CD14-positive monocyte (primary cell): ENCODE data around the gene EBNA1BP2. TPM values are rescaled to one million over a fixed set of nuclear protein-coding genes. Genes with fewer than 3 reads are reported as not detected.
A peak's percentile ranks its signal among the peaks of the same experiment; 100 is the strongest.

ENCODE experiments used
- DNase-seq, 3 donors: peaks; one replicate each; pipeline ENCODE4 v3.0.0-alpha.2; 2011 to 2022
- H2AFZ ChIP-seq: 2 replicates; pipeline ENCODE4 v1.6.0; 2012; ENCODE audit warnings: mild to moderate bottlenecking, low read depth, low read length, inconsistent platforms; ENCODE audit not compliant: insufficient read depth, poor library complexity, severe bottlenecking
- H3K27ac ChIP-seq, 2 donors: 1 replicate in 1 of 2; 2 replicates in 1 of 2; pipeline ENCODE4 v1.5.1; 2012 to 2013; ENCODE audit warnings: low read length in 2 of 2, control low read depth in 1 of 2, inconsistent platforms in 1 of 2, low read depth in 1 of 2, mild to moderate bottlenecking in 1 of 2
- H3K27me3 ChIP-seq, 2 donors: one replicate each; pipeline versions ENCODE4 v1.6.0 to v1.6.1; 2011 to 2013; ENCODE audit warnings: low read length in 2 of 2; ENCODE audit not compliant: control insufficient read depth in 2 of 2, insufficient read depth in 2 of 2
- H3K36me3 ChIP-seq, 2 donors: replicated peaks in 1 of 2; 1 replicate in 1 of 2; 2 replicates in 1 of 2; pipeline versions ENCODE4 v1.5.1 to v1.6.1; 2012 to 2013; ENCODE audit warnings: low read length in 2 of 2, control low read depth in 1 of 2, inconsistent platforms in 1 of 2, mild to moderate bottlenecking in 1 of 2; ENCODE audit not compliant: insufficient read depth in 2 of 2, control insufficient read depth in 1 of 2
- H3K4me1 ChIP-seq, 2 donors: 1 replicate in 1 of 2; 2 replicates in 1 of 2; pipeline versions ENCODE4 v1.5.1 to v1.6.1; 2012 to 2013; ENCODE audit warnings: low read length in 2 of 2, control low read depth in 1 of 2, inconsistent platforms in 1 of 2, mild to moderate bottlenecking in 1 of 2, moderate library complexity in 1 of 2; ENCODE audit not compliant: insufficient read depth in 2 of 2, control insufficient read depth in 1 of 2
- H3K4me2 ChIP-seq: replicated peaks from 2 replicates; pipeline ENCODE3; 2012; ENCODE audit warnings: low read length, moderate library complexity, mild to moderate bottlenecking; ENCODE audit not compliant: poor library complexity, severe bottlenecking; ENCODE audit errors: extremely low read depth
- H3K4me3 ChIP-seq, 3 experiments: fragments of 200-600 bp in 1 of 3; sonication (generic) in 1 of 3; replicated peaks in 1 of 3; 1 replicate in 2 of 3; 2 replicates in 1 of 3; pipeline ENCODE4 v1.5.1; 2011 to 2013; ENCODE audit warnings: low read length in 3 of 3, mild to moderate bottlenecking in 3 of 3, control low read depth in 2 of 3, low read depth in 2 of 3, inconsistent platforms in 1 of 3, moderate library complexity in 1 of 3
- H3K79me2 ChIP-seq: 2 replicates; pipeline ENCODE4 v1.6.0; 2012; ENCODE audit warnings: mild to moderate bottlenecking, control low read depth, inconsistent platforms, low read length, moderate library complexity; ENCODE audit not compliant: insufficient read depth
- H3K9ac ChIP-seq: 2 replicates; pipeline ENCODE4 v1.6.0; 2017; ENCODE audit warnings: low read length, mild to moderate bottlenecking; ENCODE audit not compliant: insufficient read depth, poor library complexity, severe bottlenecking
- H3K9me3 ChIP-seq, 2 donors: replicated peaks in 1 of 2; 1 replicate in 1 of 2; 2 replicates in 1 of 2; pipeline versions ENCODE4 v1.5.1 to v1.6.1; 2012 to 2013; ENCODE audit warnings: low read length in 2 of 2, control low read depth in 1 of 2; ENCODE audit not compliant: control insufficient read depth in 1 of 2, insufficient read depth in 1 of 2
- H4K20me1 ChIP-seq: 2 replicates; pipeline ENCODE4 v1.6.0; 2012; ENCODE audit warnings: mild to moderate bottlenecking, low read length, control low read depth, moderate library complexity; ENCODE audit not compliant: insufficient read depth
- H3K27ac Mint-ChIP-seq, 7 donors: one replicate each; pipeline ENCODE4 v1.8.0; 2020; ENCODE audit warnings: mild to moderate bottlenecking in 7 of 7, mixed read lengths in 7 of 7, moderate library complexity in 6 of 7, inconsistent platforms in 2 of 7
- H3K27me3 Mint-ChIP-seq, 3 donors: one replicate each; pipeline ENCODE4 v1.8.0; 2021 to 2022; ENCODE audit warnings: low read depth in 3 of 3, mild to moderate bottlenecking in 3 of 3, mixed read lengths in 3 of 3, moderate library complexity in 3 of 3, inconsistent platforms in 1 of 3
- H3K36me3 Mint-ChIP-seq, 2 donors: one replicate each; pipeline ENCODE4 v1.8.0; 2020; ENCODE audit warnings: mixed read lengths in 2 of 2, inconsistent platforms in 1 of 2, mild to moderate bottlenecking in 1 of 2
- H3K4me1 Mint-ChIP-seq: one replicate; pipeline ENCODE4 v1.8.0; 2020; ENCODE audit warnings: mild to moderate bottlenecking, mixed read lengths
- H3K4me3 Mint-ChIP-seq, 2 donors: one replicate each; pipeline ENCODE4 v1.8.0; 2020; ENCODE audit warnings: mild to moderate bottlenecking in 2 of 2, mixed read lengths in 2 of 2, moderate library complexity in 1 of 2
- H3K9me3 Mint-ChIP-seq, 7 donors: one replicate each; pipeline ENCODE4 v1.8.0; 2020 to 2022; ENCODE audit warnings: mixed read lengths in 7 of 7, mild to moderate bottlenecking in 6 of 7, moderate library complexity in 6 of 7, inconsistent platforms in 2 of 7
- WGBS: methylation state at CpG from one replicate; pipeline ENCODE4 v1.1.5; 2013; ENCODE audit warnings: missing lambda C conversion rate; ENCODE audit not compliant: insufficient coverage; 5-methylcytosine and 5-hydroxymethylcytosine counted together
- intact Hi-C, 2 donors: fragments of 100-400 bp; cut with micrococcal nuclease; formaldehyde crosslinking; loops; one replicate each; pipeline versions ENCODE4 v1.15.0 to v1.15.1; 2023
- polyA plus RNA-seq, 3 donors: library from polyadenylated mRNA; depleted of rRNA in 1 of 3; unstranded in 2 of 3; stranded (reverse) in 1 of 3; fragments of 300-500 nt in 2 of 3; fragments of >200 nt in 1 of 3; fragmentation: Illumina TruSeq in 2 of 3; gene quantifications; 1 replicate in 2 of 3; 2 replicates in 1 of 3; pipeline ENCODE4 v1.2.3, GENCODE V29; 2012 to 2021
- TF ChIP-seq, protein P1 (sequence below): fragments of 200-600 bp; IDR thresholded peaks from one replicate; pipeline ENCODE4 v1.8.0; 2022; ENCODE audit warnings: antibody characterized with exemption, mild to moderate bottlenecking

The EBNA1BP2 gene
- polyA plus RNA-seq, 3 donors: 10.2 to 37.2 (median 30.9) TPM

DNA sequence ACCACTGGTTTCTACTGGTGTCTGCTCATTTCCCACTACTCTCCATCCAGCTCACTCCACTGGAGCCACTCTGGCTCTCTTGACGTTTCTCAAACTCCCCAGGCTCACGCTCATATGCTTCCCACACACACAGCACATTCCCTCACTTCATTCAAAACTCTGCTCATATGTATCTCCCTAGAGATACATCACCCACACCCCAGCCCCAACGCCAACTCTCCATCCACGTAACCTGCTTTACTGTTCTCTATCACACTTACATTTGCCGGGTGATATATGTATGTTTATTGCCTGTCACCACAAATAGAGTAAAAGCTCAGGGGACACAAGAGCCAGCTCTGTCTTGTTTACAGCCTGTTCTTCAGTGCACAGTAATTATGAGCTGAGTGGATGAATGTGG is 22.2 kb downstream of the EBNA1BP2 start:
- Histone ChIP-seq H3K79me2 (no peaks in the 10 kb centered on the region), H3K4me2 (no peak overlapping the region), H3K36me3 (no peaks in the 10 kb centered on the region), H2AFZ (no peak overlapping the region), H3K9me3 (peaks cover 0 to 12% of the 10 kb centered on the region in 2 donors), H3K9ac (no peak overlapping the region), H3K4me1 (peaks cover 6 to 8% of the 10 kb centered on the region in 2 donors), H3K4me3 (no peak overlapping the region), H4K20me1 (no peaks in the 10 kb centered on the region), H3K27me3 (peaks cover 38 to 51% of the 10 kb centered on the region in 2 donors), H3K27ac (no peak overlapping the region)
- H3K36me3 Mint-ChIP-seq: peaks cover 0 to 3% of the 10 kb centered on the region in 2 donors
- DNase-seq: no peak
- peaks cover 0 to 5% (median 0%) of the 10 kb centered on the region in 7 donors for H3K9me3 Mint-ChIP-seq
- intact Hi-C loops: no loop called here
- H3K27ac Mint-ChIP-seq: no peak overlapping the region
- H3K4me1 Mint-ChIP-seq: peaks cover 6% of the 10 kb centered on the region
- no peak overlapping the region for H3K4me3 Mint-ChIP-seq
- TF ChIP-seq, protein P1, sequence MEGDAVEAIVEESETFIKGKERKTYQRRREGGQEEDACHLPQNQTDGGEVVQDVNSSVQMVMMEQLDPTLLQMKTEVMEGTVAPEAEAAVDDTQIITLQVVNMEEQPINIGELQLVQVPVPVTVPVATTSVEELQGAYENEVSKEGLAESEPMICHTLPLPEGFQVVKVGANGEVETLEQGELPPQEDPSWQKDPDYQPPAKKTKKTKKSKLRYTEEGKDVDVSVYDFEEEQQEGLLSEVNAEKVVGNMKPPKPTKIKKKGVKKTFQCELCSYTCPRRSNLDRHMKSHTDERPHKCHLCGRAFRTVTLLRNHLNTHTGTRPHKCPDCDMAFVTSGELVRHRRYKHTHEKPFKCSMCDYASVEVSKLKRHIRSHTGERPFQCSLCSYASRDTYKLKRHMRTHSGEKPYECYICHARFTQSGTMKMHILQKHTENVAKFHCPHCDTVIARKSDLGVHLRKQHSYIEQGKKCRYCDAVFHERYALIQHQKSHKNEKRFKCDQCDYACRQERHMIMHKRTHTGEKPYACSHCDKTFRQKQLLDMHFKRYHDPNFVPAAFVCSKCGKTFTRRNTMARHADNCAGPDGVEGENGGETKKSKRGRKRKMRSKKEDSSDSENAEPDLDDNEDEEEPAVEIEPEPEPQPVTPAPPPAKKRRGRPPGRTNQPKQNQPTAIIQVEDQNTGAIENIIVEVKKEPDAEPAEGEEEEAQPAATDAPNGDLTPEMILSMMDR: no peak
- 87% methylated on average over 2 of the region's 5 CpGs for WGBS
- H3K27me3 Mint-ChIP-seq: peaks cover 48 to 53% (median 52%) of the 10 kb centered on the region in 3 donors

DNA sequence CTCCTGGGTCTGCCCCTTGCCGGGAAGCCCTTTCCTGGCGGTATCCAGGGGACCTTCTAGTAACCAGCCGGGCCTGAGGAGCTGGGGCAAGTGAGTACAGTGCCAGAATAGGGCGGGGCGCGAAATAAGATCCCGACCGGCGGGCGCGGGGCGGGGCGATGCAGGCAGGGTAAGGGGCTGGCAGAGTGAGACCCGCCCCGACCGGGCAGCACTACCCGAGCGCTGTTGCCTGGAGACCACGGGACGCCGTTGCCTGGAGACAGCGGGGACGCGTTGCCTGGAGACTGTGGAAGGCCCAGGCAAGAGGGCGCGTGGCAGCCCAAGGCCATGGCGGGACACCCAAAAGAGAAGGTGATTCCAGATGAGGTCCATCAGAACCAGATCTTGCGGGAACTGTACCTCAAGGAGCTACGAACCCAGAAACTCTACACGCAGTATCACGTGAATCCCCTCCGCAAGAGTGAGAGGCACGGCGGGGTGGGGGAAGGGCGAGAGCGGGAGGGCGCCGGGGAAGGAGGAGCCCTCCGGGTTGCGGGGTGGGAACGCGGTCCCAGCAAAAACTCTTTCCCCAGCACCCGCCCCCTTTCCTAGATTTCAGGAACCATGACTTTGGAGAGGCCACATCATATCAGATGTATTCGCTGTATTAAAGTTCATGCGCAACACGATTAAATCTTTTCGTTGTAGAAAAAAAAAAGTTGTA is 24.3 kb downstream of the EBNA1BP2 start:
- H3K9me3 Mint-ChIP-seq: peaks cover 0 to 6% (median 0%) of the 10 kb centered on the region in 7 donors
- Histone ChIP-seq H3K4me1 (peaks cover 6 to 8% of the 10 kb centered on the region in 2 donors), H3K79me2 (no peaks in the 10 kb centered on the region), H3K27me3 (peaks cover 41 to 61% of the 10 kb centered on the region in 2 donors), H3K9ac (no peak overlapping the region), H3K4me2 (peak overlapping the region; percentile 39), H3K36me3 (no peaks in the 10 kb centered on the region), H3K9me3 (peaks cover 0 to 12% of the 10 kb centered on the region in 2 donors), H4K20me1 (no peaks in the 10 kb centered on the region), H2AFZ (peak overlapping the region; percentile 21), H3K27ac (no peak overlapping the region), H3K4me3 (peak overlapping the region in 1 of 3 experiments; percentile 40)
- intact Hi-C loops: no loop called here
- peaks cover 0 to 3% of the 10 kb centered on the region in 2 donors for H3K36me3 Mint-ChIP-seq
- TF ChIP-seq, protein P1: no peak
- H3K27me3 Mint-ChIP-seq: peaks cover 53 to 60% (median 56%) of the 10 kb centered on the region in 3 donors
- no peak overlapping the region for H3K27ac Mint-ChIP-seq
- H3K4me1 Mint-ChIP-seq: peaks cover 6% of the 10 kb centered on the region
- H3K4me3 Mint-ChIP-seq: peak overlapping the region; percentile 20 to 82
- WGBS: under 1% methylated on average over 26 of the region's 47 CpGs
- peak in 1 of 3 donors; percentile 6 for DNase-seq
